Stimulated activated CD4-positive, alpha-beta T cell treated with anti-CD3 and anti-CD28 coated beads, Interleukin-12 subunit alpha, Interleukin-12 subunit beta, amount 100 ng/mL, for 48 hours (primary cell): ENCODE data around the gene B4GALT7.
"Not testable (repeated sequence)": the region's sequence is repeated elsewhere in the genome, so short reads cannot be mapped to it uniquely, and the experiment has no call there.

Source experiments
- DNase-seq, 3 donors: peaks; one replicate each; pipeline ENCODE4 v3.0.0-alpha.2; 2020; ENCODE audit warnings: low read depth in 2 of 3, low spot score in 1 of 3

B4GALT7 gene

DNA sequence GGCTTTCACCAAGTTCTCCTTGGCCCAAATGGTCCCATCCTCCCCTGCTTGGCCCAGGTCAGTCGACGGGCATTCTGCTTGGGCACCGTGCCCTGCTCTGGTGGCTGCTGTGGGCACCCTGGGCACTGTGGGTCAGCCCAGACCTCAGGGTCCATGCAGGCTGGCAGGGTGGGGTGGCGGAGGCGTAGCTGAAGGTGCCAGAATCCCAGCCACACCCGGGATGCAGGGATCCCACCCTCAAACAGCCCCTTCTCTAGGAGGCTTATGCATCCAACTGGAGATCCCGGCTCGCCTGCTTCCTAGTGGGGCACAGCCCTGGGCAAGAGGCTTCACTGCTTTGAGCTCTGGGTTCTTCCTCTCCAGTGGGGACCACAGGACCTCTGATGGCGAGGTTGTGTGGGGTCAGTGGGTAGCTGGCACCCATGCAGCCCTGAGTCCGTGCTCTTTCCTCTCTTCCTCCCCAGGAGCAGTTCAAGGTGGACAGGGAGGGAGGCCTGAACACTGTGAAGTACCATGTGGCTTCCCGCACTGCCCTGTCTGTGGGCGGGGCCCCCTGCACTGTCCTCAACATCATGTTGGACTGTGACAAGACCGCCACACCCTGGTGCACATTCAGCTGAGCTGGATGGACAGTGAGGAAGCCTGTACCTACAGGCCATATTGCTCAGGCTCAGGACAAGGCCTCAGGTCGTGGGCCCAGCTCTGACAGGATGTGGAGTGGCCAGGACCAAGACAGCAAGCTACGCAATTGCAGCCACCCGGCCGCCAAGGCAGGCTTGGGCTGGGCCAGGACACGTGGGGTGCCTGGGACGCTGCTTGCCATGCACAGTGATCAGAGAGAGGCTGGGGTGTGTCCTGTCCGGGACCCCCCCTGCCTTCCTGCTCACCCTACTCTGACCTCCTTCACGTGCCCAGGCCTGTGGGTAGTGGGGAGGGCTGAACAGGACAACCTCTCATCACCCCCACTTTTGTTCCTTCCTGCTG is 9.4 kb downstream of the B4GALT7 start:
- no peak for DNase-seq

DNA sequence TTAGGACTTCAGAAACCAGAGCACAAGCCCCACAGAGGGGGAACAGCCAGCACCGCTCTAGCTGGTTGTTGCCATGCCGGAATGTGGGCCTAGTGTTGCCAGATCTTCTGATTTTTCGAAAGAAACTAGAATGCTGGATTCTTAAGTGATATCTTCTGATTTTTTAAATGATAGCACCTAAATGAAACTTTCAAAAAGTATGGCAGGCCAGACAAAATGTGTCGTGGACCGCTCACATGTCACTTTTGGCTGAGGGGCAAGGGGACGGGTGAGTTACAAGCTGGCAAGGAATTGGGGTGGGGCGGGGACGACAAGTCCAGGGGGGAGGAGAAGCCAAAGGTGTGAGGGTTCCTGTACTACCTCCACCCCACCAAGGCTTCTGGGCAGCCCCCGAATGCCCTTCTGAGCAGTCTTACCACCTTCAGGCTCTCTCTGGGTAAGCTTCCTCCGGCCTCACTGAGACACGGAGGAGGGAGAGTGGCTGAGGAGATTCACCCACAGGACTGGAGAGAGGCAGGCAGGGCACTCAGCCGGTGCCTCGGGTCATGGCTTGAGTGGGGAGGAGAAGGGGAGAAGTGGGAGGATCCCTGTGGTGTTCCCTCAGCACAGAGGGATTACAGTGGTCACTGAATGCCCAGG is 10.3 kb downstream of the B4GALT7 start:
- no peak for DNase-seq

DNA sequence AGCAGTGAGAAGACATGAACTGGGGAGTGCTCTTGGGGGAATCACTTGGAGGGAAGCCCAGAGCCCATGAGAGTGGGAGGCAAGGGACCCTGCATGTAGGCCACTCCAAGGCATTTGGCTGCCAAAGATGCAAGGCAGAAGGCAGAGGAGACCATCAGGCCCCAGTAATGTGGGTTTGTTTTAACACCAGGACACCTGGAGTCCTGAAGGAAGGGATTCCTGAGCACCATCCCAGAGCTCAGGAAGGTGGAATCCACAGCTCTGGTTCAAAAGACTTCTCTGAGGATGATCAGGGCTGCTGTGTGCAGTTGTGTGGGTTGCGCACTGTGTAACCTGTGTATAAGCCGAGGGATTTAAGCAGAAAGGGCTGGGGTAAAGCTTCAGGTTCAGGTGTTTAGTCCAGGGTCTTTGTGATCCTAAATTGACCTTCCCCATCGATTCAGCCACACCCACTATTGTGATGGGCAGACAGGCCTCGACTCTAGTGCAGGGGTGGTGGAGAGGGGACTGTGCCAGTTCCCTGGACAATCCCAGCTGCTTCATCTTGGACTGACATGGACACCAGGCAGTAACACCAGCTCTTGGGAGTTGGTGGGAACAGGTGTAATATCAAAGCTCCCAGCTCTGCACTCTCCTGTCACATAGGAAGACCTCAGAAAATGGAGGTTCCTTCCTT is 11.0 kb downstream of the B4GALT7 start:
- DNase-seq, result no peak

DNA sequence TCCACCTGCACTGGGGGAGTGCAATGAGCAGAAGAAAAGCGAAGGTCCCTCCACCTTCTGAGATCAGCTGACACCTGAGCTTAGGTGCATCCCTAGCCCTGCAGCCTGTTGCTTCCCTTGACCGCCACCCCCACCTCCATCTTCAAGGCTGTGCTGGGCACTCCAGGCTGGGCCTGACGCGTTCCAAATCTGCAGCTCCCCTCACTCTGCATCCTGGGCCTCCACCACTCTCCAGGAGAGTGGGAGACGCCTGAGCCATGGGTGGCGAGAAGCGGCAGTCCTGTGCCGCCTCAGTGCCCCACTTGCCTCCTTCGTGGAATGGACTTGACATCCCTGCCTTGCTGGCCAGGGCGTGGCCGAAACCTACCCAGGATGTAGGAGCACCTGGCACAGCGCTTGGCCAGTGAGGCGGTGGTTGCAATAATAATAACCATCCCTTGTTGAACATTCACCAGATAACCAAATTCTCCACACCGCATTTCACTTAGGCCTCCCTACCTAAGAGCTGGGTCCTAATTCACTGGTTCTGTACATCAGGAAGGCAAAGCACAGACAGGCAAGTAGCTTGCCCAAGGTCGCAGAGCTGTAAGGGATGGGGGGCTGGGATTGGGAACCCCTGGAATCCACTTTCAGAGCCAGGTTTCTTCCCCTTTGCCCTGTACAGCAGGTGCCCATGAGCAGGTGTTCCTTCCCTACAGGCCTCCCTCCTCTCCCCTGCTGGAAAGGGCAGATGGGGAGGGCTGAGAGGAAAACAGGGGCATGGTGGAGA is 11.7 kb downstream of the B4GALT7 start:
- DNase-seq, result no peak

DNA sequence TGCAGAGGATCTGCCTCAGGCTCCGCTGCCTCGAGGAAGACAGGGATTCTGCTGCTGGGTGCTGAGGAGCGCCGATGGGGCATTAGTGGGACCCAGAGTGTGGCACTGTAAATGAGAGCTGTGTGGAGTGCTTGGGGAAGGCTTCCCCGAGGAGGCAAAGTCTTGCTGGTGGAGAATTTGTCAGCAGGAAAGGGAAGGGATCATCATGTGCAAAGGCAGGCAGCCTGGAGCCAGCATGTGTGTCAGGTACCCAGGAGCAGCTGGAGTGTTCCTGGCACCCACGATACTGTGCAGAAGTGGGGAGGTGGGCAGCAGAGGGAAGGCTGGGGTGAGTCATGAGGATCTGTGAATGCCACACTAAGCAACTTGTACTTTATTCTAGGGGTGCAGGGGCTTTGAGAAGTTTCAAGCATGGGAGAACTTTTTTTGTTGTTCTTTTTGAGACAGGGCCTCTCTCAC is 12.3 kb downstream of the B4GALT7 start:
- no peak for DNase-seq

DNA sequence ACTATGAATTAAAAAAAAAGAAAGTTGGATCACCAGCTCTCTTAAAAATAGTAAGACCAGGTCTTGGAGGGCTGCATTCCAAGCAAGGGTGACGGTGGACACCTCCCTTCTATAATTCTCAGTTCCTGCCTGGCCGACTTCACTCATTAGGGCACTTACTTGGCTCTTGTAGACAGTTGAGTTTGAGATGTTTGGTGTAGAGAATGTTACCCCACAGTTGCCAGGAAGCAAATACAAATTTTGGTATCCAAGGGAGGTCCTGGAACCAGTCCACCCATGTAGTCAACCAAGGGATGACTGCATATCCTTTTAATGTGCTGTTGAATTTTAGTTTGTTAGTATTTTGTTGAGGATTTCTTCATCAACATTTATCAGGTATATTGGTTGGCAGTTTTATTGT is 20.6 kb downstream of the B4GALT7 start:
- no peak for DNase-seq

DNA sequence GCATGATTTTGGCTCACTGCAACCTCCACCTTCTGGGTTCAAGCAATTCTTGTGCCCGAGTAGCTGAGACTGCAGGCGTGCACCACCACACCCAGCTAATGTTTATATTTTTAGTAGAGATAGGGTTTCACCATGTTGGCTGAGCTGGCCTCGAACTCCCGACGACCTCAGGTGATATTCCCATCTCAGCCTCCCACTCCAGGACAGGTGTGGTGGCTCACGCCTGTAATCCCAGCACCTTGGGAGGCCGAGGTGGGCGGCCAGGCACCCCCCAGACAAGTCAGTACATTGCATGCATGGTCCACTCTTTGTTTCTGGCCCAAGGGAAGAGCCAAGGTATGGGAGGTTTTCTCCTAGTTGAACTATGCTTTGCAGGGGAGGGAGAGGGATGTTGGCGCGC is 24.2 kb downstream of the B4GALT7 start:
- not testable (repeated sequence) for DNase-seq

DNA sequence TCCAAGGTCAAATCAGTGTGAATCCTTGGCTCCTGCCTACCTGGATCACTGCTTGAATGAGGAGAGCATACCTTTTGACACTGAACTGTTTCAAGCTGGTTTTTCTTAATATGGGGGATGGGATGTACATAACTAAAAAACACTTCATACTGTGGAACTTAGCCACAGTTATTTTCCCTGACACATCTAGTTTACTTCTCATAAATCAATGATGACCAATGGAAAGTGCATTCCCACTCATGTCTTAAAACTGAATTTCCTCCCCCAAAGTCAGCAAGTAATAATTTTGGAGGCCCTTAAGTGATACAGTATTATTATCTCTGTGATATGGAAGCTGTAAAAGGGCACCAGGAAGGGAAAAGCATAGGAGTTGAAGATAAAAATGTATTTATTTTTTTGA is 30.3 kb downstream of the B4GALT7 start:
- not testable (repeated sequence) for DNase-seq

DNA sequence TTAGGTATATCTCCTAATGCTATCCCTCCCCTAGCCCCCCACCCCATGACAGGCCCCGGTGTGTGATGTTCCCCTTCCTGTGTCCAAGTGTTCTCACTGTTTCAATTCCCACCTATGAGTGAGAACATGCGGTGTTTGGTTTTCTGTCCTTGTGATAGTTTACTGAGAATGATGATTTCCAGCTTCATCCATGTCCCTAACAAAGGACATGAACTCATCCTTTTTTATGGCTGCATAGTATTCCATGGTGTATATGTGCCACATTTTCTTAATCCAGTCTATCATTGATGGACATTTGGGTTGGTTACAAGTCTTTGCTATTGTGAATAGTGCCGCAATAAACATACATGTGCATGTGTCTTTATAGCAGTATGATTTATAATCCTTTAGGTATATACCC is 35.0 kb downstream of the B4GALT7 start:
- not testable (repeated sequence) for DNase-seq

DNA sequence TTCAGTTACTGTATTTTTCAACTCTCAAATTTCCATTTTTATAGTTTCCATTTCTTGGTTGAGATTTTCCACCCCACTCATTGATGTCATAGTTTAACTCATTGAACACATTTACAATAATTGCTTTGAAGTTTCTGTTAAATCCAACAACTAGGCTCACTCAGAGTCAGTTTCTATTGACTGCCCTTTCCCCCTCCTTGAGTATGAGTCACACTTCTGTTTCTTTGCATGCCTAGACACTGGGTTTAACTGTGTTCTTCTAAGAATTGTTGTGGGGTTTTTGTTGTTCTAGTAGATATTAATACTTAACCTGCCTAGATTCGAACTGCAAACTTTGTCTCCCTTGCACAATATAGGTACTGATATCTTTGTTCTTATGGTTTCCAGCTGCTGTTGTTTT is 45.5 kb downstream of the B4GALT7 start:
- DNase-seq, result not testable (repeated sequence)

DNA sequence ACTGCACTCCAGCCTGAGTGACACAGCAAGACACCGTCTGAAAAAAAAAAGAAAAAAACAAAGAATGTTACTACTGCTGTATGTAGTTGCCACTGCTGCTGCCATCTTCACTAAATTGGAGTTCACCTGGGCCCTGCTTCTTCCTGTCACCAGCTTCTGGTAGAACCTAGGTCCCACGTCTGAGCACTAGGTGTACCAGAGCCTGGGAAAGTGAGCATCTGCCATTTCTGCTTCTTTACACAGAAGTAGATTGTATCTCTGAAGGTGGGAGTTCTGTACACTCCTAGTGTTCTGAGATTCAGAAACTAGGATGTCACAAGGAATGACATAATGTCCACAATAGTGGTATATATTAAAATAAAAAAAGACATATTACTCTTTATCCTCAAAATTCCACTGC is 51.3 kb downstream of the B4GALT7 start:
- DNase-seq, result not testable (repeated sequence)

DNA sequence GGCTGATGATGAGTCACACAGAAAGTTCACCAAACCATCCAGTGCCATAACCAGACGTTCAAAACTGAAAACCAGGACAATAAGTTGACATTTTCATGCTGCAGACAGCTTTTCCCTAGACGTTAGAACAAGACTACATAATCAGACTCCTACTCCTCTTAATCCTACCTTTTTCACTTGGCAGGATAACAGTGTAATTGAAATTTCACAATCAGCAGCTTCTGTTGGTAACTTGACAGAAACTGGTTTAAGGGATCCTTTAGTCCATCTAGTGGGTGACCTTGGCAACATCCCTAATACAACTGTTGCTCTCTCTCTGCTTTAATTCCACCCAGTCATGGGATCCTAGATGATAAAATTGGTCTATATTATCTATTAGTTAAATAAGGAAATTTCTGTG is 57.9 kb downstream of the B4GALT7 start:
- not testable (repeated sequence) for DNase-seq

DNA sequence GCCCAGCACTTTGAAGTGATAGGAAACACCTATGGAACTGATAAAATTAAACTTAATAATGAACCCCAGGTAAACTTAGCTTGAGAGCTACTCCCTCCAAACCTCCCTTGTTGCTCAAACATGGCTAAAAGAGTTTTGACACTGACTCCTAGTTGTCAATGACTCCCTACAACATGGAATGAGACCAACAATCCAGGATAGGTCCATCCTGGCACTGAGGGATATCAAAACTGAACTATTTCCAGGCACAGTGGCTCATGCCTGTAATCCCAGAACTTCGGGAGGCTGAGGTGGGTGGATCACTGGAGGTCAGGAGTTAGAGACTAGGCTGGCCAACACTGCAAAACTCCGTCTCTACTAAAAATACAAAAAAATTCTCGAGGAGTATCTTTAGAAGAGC is 58.6 kb downstream of the B4GALT7 start:
- DNase-seq, result not testable (repeated sequence)
